ACC112 (cell line): ENCODE data around the gene MYO18B.

Experiments
- H2AFZ ChIP-seq: fragments of 200-600 bp; sonication (generic); one replicate; pipeline ENCODE4 v1.6.0; 2017; ENCODE audit warnings: antibody characterized with exemption, low read length; ENCODE audit not compliant: unreplicated experiment
- H3K27ac ChIP-seq: fragments of 200-600 bp; sonication (generic); 2 replicates; pipeline ENCODE4 v1.5.1; 2014; ENCODE audit warnings: low read depth, mild to moderate bottlenecking, antibody characterized with exemption, low read length, moderate library complexity
- H3K27me3 ChIP-seq: fragments of 200-600 bp; sonication (generic); 2 replicates; pipeline ENCODE4 v1.6.1; 2014; ENCODE audit warnings: mild to moderate bottlenecking, antibody characterized with exemption, low read length, moderate library complexity, mixed read lengths; ENCODE audit not compliant: insufficient read depth
- H3K36me3 ChIP-seq: fragments of 200-600 bp; sonication (generic); 2 replicates; pipeline ENCODE4 v1.6.1; 2016; ENCODE audit warnings: mild to moderate bottlenecking, antibody characterized with exemption, low read length, moderate library complexity, mixed read lengths; ENCODE audit not compliant: insufficient read depth
- H3K4me1 ChIP-seq: fragments of 200-600 bp; sonication (generic); one replicate; pipeline ENCODE4 v1.6.1; 2016; ENCODE audit warnings: low read length, mixed read lengths; ENCODE audit not compliant: insufficient read depth, unreplicated experiment, control insufficient read depth
- H3K4me3 ChIP-seq: fragments of 200-600 bp; sonication (generic); 2 replicates; pipeline ENCODE4 v1.5.1; 2014; ENCODE audit warnings: mild to moderate bottlenecking, low read depth, low read length
- H3K79me2 ChIP-seq: fragments of 200-600 bp; sonication (generic); one replicate; pipeline ENCODE4 v1.6.0; 2016; ENCODE audit warnings: low read length; ENCODE audit not compliant: control insufficient read depth, unreplicated experiment, insufficient read depth

Gene MYO18B

GRCh38 chr22:25838960-25839741 is 97.2 kb downstream of the MYO18B start:
- Histone ChIP-seq H3K36me3 (no peaks in the 10 kb centered on the region), H3K4me3 (no peak overlapping the region), H2AFZ (no peak overlapping the region), H3K27ac (no peak overlapping the region), H3K27me3 (no peaks in the 10 kb centered on the region), H3K79me2 (no peaks in the 10 kb centered on the region), H3K4me1 (no peaks in the 10 kb centered on the region)

- Histone ChIP-seq H3K27me3 (no peaks in the 10 kb centered on the region), H3K27ac (no peak overlapping the region), H3K79me2 (no peaks in the 10 kb centered on the region), H3K36me3 (no peaks in the 10 kb centered on the region), H2AFZ (no peak overlapping the region), H3K4me3 (no peak overlapping the region), H3K4me1 (no peaks in the 10 kb centered on the region)
These were observed 97.8 kb downstream of the MYO18B start for GRCh38 chr22:25839755-25840154.

GRCh38 chr22:25840167-25840566 is 98.2 kb downstream of the MYO18B start:
- H3K36me3 ChIP-seq = no peaks in the 10 kb centered on the region
- no peaks in the 10 kb centered on the region for H3K27me3 ChIP-seq
- no peak overlapping the region for H3K4me3 ChIP-seq
- no peak overlapping the region for H3K27ac ChIP-seq
- no peaks in the 10 kb centered on the region for H3K4me1 ChIP-seq
- H2AFZ ChIP-seq = no peak overlapping the region
- no peaks in the 10 kb centered on the region for H3K79me2 ChIP-seq

GRCh38 chr22:25840891-25841290 is 98.9 kb downstream of the MYO18B start:
- H3K4me3 ChIP-seq = no peak overlapping the region
- no peaks in the 10 kb centered on the region for H3K27me3 ChIP-seq
- H3K4me1 ChIP-seq = no peaks in the 10 kb centered on the region
- no peaks in the 10 kb centered on the region for H3K79me2 ChIP-seq
- H2AFZ ChIP-seq = no peak overlapping the region
- no peaks in the 10 kb centered on the region for H3K36me3 ChIP-seq
- no peak overlapping the region for H3K27ac ChIP-seq

- no peak overlapping the region for H3K4me3 ChIP-seq
- no peak overlapping the region for H3K27ac ChIP-seq
- no peaks in the 10 kb centered on the region for H3K4me1 ChIP-seq
- H3K79me2 ChIP-seq = no peaks in the 10 kb centered on the region
- H2AFZ ChIP-seq = no peak overlapping the region
- no peaks in the 10 kb centered on the region for H3K36me3 ChIP-seq
- no peaks in the 10 kb centered on the region for H3K27me3 ChIP-seq
These were observed 99.8 kb downstream of the MYO18B start for GRCh38 chr22:25841775-25842174.

- Histone ChIP-seq H3K27me3 (no peaks in the 10 kb centered on the region), H3K27ac (no peak overlapping the region), H3K4me1 (no peaks in the 10 kb centered on the region), H2AFZ (no peak overlapping the region), H3K79me2 (no peaks in the 10 kb centered on the region), H3K4me3 (no peak overlapping the region), H3K36me3 (no peaks in the 10 kb centered on the region)
These were observed 101.8 kb downstream of the MYO18B start for GRCh38 chr22:25843660-25844405.

- Histone ChIP-seq H3K4me1 (no peaks in the 10 kb centered on the region), H3K27me3 (no peaks in the 10 kb centered on the region), H3K4me3 (no peak overlapping the region), H3K36me3 (no peaks in the 10 kb centered on the region), H3K79me2 (no peaks in the 10 kb centered on the region), H2AFZ (no peak overlapping the region), H3K27ac (no peak overlapping the region)
These were observed 102.6 kb downstream of the MYO18B start for GRCh38 chr22:25844601-25845000.

GRCh38 chr22:25845985-25846745 is 104.2 kb downstream of the MYO18B start:
- Histone ChIP-seq H3K36me3 (no peaks in the 10 kb centered on the region), H3K27me3 (no peaks in the 10 kb centered on the region), H3K4me1 (no peaks in the 10 kb centered on the region), H3K4me3 (no peak overlapping the region), H2AFZ (no peak overlapping the region), H3K79me2 (no peaks in the 10 kb centered on the region), H3K27ac (no peak overlapping the region)

GRCh38 chr22:25847451-25847850 is 105.5 kb downstream of the MYO18B start:
- Histone ChIP-seq H2AFZ (no peak overlapping the region), H3K27me3 (no peaks in the 10 kb centered on the region), H3K4me1 (no peaks in the 10 kb centered on the region), H3K27ac (no peak overlapping the region), H3K4me3 (no peak overlapping the region), H3K36me3 (no peaks in the 10 kb centered on the region), H3K79me2 (no peaks in the 10 kb centered on the region)

- no peaks in the 10 kb centered on the region for H3K4me1 ChIP-seq
- H3K36me3 ChIP-seq = no peaks in the 10 kb centered on the region
- no peak overlapping the region for H3K27ac ChIP-seq
- H2AFZ ChIP-seq = no peak overlapping the region
- no peaks in the 10 kb centered on the region for H3K79me2 ChIP-seq
- H3K27me3 ChIP-seq = no peaks in the 10 kb centered on the region
- H3K4me3 ChIP-seq = no peak overlapping the region
These were observed 107.0 kb downstream of the MYO18B start for GRCh38 chr22:25848954-25849353.
